ENCODE data around the gene ZNF619. TPM values are rescaled to one million over a fixed set of nuclear protein-coding genes. Genes with fewer than 3 reads are reported as not detected.

The ZNF619 gene
- total and polyA plus RNA-seq, 2 of the 4 experiments (the other 2 are of a cell fraction) = 2.0 to 4.8 TPM

DNA sequence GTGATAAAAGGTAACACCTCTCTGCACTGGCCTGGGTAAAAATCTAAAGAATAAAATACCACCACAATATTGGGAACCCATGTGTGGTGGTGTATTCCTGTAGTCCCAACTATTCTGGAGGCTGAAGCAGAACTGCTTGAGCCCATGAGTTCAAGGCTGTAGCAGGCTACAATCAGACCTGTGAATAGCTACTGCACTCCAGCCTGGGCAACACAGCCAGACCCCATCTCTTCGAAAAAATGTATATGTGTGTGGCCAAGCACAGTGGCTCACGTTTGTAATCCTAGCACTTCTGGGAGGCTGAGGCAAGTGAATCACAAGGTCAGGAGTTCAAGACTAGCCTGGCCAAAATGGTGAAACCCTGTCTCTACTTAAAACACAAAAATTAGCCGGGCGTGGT, 21.6 kb upstream of the ZNF619 start:
- intact Hi-C loops (cut with micrococcal nuclease) (no loop called here), dilution Hi-C loops (cut with HindIII; ENCODE audit: low sequenced_read_pairs, unreplicated experiment) (no loop called here)

More for the DNA sequence above, 21.6 kb upstream of the ZNF619 start:
- H2BK15ac ChIP-seq (ENCODE audit: low read depth, low read length) = no peak overlapping the region
- peaks cover 19% of the 10 kb centered on the region for H4K20me1 ChIP-seq (ENCODE audit: insufficient read depth, low read length)
- no peak overlapping the region for H4K5ac ChIP-seq (ENCODE audit: low read depth, low read length)
- no peak overlapping the region for H4K8ac ChIP-seq (ENCODE audit: low read depth in 2 of 2, low read length in 2 of 2)
- H3K4ac ChIP-seq (ENCODE audit: low read depth, low read length) = no peak overlapping the region
- no peak overlapping the region for H3K4me2 ChIP-seq (ENCODE audit: low read depth, low read length)
- peaks cover 14 to 26% of the 10 kb centered on the region in 2 experiments for H3K79me1 ChIP-seq (ENCODE audit: low read depth in 1 of 2, low read length in 2 of 2)
- H3K9me3 ChIP-seq (ENCODE audit: control insufficient read depth, insufficient read depth, low read length) = no peaks in the 10 kb centered on the region
- TF ChIP-seq CTCF (conservative IDR thresholded peaks at IDR 0.05; ENCODE audit: low read depth, low read length) (no peak), FOS (IDR thresholded peaks at IDR 0.05; ENCODE audit: low read depth, low read length) (no peak), USF2 (IDR thresholded peaks at IDR 0.05; ENCODE audit: low read depth, low read length) (no peak), MAFK (IDR thresholded peaks at IDR 0.05; ENCODE audit: low read depth, low read length) (no peak), CEBPB (IDR thresholded peaks at IDR 0.05; ENCODE audit: low read depth, low read length) (no peak), MAZ (IDR thresholded peaks at IDR 0.05; ENCODE audit: borderline replicate concordance, low read depth, low read length) (no peak), POLR2A (IDR thresholded peaks at IDR 0.05; ENCODE audit: low read depth, low read length) (no peak), BHLHE40 (IDR thresholded peaks at IDR 0.05; ENCODE audit: low read depth, low read length) (no peak)
- TF ChIP-seq, protein P1, sequence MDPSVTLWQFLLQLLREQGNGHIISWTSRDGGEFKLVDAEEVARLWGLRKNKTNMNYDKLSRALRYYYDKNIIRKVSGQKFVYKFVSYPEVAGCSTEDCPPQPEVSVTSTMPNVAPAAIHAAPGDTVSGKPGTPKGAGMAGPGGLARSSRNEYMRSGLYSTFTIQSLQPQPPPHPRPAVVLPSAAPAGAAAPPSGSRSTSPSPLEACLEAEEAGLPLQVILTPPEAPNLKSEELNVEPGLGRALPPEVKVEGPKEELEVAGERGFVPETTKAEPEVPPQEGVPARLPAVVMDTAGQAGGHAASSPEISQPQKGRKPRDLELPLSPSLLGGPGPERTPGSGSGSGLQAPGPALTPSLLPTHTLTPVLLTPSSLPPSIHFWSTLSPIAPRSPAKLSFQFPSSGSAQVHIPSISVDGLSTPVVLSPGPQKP (IDR thresholded peaks at IDR 0.05; ENCODE audit: borderline replicate concordance, low read depth, low read length) = no peak
- no peak overlapping the region for H4K91ac ChIP-seq (ENCODE audit: insufficient read depth, low read depth, low read length)
- ATAC-seq (ENCODE audit: low read depth) = no peak
- DNase-seq = no peak
- no peak overlapping the region for H2AK5ac ChIP-seq (ENCODE audit: low read depth, low read length)
- BruUV-seq (replicated peaks) = no TSS peak
- no peak overlapping the region for H3K56ac ChIP-seq (ENCODE audit: extremely low read depth, insufficient read depth, low read length)
- H3K27me3 ChIP-seq (ENCODE audit: control insufficient read depth, insufficient read depth, low read length) = no peaks in the 10 kb centered on the region
- H3K4me3 ChIP-seq (ENCODE audit: insufficient read depth, low read depth, low read length) = no peak overlapping the region
- no peak overlapping the region for H3K27ac ChIP-seq (ENCODE audit: insufficient read depth, low read length)
- no peak overlapping the region for H3K18ac ChIP-seq (ENCODE audit: low read depth, low read length)
- ChIA-PET POLR2A (ENCODE audit: unreplicated experiment) (no interaction called here), CTCF (no interaction called here)
- no peak overlapping the region for H2BK120ac ChIP-seq (ENCODE audit: low read depth, low read length)
- H3K14ac ChIP-seq (replicated peaks; ENCODE audit: low read depth, low read length) = no peak overlapping the region
- no CpG with 5 or more reads among the region's 4 CpGs for WGBS, 2 experiments (ENCODE audit: extremely low coverage in 2 of 2, insufficient read length in 1 of 2)
- H2BK20ac ChIP-seq (ENCODE audit: low read depth, low read length) = no peak overlapping the region
- no peak overlapping the region for H2AK9ac ChIP-seq (replicated peaks; ENCODE audit: low read depth, low read length, poor library complexity)
- H3K4me1 ChIP-seq (ENCODE audit: control insufficient read depth, insufficient read depth, low read length) = no peaks in the 10 kb centered on the region
- peaks cover 17% of the 10 kb centered on the region for H3K36me3 ChIP-seq (ENCODE audit: control insufficient read depth, insufficient read depth, low read length)
- no peaks in the 10 kb centered on the region; the same call in 1 of the 2 replicates for H3K9me1 ChIP-seq (ENCODE audit: insufficient read depth, low read length)
- no peak overlapping the region for H2BK5ac ChIP-seq (ENCODE audit: low read depth, low read length, poor library complexity, severe bottlenecking)
- in situ Hi-C loops (cut with MboI; ENCODE audit: low sequenced_read_pairs) = no loop called here
- H3K23ac ChIP-seq (ENCODE audit: low read depth, low read length) = no peak overlapping the region
- H3K9ac ChIP-seq (ENCODE audit: low read depth, low read length) = no peak overlapping the region
- H2AFZ ChIP-seq (replicated peaks; ENCODE audit: low read length, poor library complexity) = no peak overlapping the region
